Pulmonary artery endothelial cell (primary cell): Measurements from ENCODE around the gene EIF2B4. TPM values are rescaled to one million over a fixed set of nuclear protein-coding genes. Genes with fewer than 3 reads are reported as not detected.
"Not testable (repeated sequence)": the region's sequence is repeated elsewhere in the genome, so short reads cannot be mapped to it uniquely, and the experiment has no call there.

Source experiments
- DNase-seq: peaks from one replicate; pipeline ENCODE4 v3.0.0-alpha.2; 2011; ENCODE audit warnings: low read depth, low spot score
- total RNA-seq: library from RNA; depleted of rRNA; stranded (reverse); fragments of >200 nt; gene quantifications from 2 replicates; pipeline ENCODE4 v1.2.3, GENCODE V29; 2014

Gene EIF2B4
- total RNA-seq, 1 donor from 2014 or later: 36.6 TPM

DNA sequence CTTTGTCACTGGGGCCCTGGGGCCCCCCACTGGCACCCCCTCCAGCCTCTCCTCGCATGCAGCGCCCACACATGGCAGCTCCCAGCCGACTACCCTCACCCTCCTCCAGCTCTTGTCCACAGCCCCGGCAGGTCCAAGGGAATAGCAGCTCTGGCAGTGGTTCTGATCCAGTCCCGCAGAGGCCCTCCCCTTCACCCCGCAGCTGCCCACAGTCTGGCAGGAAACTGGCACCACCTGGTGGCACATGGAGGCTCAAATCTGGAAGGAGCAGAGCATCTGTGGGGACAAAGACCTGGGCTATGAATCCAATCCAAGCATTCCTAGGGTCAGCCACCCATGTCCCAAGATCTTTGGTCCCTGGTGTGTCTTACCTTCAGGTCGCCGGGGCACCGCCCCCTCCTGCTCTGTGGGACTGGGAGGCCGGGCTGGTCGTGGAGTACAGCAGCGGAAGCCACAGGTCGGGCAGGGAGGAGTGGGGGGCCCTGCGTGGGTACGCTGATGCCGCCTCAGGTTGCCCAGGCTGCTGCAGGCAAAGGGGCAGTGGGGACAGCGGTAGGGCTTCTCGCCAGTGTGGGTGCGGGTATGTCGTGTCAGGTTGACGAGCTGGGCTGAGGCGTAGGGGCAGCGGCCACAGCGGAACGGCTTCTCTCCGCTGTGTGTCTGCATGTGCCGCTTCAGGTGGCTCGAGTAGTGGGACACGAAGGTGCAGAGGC lies 8.1 kb upstream of the EIF2B4 start:
- no peak for DNase-seq

DNA sequence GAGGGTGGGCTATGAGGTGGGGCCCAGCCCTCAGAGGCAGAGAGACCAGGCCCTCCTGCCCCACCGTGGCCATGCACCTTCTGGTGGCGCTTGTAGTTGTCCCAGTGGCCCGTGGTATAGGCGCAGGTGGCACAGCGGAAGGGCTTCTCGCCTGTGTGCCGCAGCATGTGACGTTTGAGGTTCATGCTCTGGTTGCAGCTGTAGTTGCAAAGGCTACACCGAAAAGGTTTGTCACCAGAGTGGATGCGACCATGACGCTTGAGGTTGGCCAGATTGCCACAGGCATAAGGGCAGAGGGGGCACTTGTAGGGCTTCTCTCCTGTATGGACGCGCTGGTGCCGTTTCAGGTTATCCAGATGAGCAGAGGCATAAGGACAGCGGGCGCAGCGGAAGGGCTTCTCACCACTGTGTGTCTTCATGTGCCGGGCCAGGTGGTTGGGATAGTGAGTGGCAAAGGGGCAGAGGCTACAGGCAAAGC lies 7.5 kb upstream of the EIF2B4 start:
- no peak for DNase-seq

DNA sequence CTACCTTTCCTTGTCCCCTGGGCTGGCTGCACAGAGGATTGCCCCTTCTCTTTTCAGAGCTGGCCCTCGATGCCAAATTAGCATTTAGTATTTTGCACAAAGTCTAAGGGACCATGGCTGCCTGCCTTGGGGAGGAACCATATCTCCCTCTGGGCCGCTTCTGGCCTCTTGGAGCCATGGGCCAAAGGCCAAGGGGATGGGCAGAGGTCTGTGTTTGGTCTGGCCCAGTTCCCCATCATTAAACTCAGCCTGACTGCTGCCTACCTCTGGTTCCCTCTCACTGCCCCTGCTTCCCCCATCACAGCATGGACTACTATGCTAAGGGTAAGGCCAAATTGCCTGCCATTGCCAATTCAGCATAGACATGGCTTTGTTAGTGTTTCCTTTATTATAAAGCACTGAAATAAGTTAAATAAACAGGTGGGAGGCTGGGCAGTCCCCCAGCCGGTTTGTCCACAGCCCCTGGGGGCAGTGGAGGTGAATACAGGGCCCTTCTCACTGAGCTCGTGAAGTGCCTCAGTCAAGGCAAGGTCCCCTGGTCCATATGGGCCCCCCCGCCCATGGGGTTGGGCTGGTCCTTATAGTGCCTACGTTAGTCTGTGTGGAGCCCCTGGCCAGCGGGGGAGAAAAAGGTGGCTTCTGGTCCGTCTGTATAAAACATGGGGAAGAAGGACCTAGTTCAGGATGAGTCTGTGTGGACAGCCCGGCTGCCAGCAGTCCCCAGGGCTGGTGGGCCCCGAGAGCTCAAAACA lies 6.9 kb upstream of the EIF2B4 start:
- no peak for DNase-seq

DNA sequence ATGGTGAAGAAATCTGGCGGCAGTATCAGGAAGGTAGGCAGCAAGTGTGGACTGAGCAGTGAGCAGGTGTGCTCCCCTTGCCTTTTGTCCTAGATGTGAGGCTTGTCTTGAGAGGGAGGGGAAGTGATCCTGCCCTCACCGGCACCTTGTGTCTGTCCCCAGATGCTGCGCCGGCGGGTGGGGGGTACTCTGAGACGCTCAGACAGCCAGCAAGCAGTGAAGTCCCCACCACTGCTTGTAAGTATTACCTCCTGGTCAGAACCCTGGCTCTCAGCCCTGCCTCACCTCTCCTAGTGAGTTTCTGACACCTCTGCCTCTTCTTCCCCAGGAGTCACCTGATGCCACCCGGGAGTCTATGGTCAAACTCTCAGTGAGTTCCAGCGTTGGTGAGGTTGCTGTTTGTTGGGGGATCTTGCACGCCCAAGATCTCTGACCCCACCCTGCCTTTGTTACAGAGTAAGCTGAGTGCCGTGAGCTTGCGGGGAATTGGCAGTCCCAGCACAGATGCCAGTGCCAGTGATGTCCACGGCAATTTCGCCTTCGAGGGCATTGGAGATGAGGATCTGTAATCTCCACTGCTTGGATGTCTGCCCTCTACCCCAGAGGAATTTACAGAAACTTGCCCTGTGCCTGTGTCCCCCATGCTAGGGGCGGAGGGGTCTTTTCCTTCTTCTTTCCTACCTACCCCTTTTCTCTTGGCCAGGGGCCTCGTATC lies 6.2 kb upstream of the EIF2B4 start:
- DNase-seq: no peak

DNA sequence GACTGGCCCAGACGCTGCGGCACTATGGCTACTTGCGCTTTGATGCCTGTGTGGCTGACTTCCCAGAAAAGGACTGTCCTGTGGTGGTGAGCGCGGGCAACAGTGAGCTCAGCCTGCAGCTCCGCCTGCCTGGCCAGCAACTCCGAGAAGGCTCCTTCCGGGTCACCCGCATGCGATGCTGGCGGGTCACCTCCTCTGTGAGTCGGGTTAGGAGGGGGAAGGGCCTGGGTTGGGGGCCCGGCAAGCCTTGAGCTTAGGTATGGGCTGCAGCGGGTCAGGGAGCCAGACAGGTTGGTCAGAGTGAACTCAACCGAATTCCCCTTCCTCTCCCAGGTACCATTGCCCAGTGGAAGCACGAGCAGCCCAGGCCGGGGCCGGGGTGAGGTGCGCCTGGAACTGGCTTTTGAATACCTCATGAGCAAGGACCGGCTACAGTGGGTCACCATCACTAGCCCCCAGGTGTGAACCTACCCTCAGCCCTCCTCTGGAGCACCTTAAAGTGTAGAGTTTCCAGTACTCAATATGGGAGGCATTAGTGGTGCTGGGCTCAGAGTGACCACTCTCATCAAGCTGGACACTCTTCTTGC lies 5.5 kb upstream of the EIF2B4 start:
- DNase-seq: no peak

DNA sequence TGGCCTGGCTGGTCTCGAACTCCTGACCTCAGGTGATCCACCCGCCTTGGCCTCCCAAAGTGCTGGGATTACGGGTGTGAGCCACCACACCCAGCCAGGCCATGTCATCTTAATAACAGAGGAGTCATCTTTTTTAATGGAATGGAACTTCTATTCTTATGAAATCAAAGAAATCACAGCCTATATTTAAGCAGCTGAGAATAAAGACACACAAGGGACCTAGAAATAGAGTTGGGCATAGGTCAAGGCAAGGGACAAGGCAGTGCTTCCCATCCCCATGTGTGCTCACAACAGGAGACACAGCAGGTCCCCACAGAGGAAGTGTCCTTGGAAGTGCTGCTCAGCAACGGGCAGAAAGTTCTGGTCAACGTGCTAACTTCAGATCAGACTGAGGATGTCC lies 3.4 kb upstream of the EIF2B4 start:
- no peak for DNase-seq

DNA sequence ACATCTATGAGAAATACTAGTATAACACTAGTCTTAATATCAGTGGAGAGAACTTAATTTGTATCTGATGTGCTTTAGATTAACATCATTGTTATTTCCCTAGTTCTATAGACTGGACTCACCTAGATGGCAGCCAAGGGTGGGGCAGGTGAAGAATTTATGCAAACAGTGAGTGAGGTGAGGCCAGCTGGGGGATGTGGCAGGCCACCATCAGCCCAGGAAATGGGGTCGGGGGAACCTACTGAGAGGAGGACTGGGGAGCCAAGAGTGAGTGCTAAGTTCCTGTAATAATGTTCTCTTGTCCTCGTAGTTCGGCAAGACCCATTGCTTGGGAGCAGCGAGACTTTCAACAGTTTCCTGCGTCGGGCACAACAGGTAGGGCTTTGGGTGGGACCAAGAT lies 2.8 kb upstream of the EIF2B4 start:
- DNase-seq: no peak

DNA sequence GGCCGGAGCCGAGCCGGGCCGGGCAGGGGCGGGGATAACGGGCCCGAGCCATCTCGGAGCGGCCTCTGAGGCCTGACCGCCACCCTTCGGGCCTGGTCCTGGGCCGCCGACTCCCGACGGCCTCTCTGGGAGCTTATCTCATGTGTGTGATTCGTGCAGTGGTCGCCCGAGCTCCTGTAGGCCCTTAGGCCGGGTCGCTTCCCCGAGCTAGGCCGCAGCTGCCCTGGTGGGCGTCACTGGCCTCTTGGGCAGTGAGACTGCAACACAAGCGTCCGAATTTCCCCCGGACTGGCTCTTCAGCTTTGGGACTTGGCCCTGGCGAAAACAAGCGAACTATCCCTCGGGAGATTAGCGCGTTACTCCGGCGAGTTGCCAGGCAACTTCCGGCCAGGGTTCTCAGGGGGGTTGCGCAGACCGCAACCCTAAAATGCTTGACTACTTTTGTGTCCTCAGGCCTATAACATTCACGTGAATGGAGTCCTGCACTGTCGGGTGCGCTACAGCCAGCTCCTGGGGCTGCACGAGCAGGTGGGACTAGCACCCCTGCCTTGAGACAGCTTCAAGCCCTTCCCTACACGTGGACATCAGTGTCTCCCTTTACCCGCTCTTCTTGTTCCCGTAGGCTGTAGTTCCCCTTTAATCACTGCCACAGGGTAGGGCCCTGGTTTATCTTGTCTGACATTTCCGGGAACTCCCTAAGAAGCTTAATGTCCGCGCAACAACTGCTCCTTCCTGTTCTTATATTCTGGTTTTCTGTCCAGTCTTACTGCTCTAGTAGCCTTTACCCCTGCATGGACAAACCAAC lies 880 bp upstream of the EIF2B4 start:
- no peak for DNase-seq

DNA sequence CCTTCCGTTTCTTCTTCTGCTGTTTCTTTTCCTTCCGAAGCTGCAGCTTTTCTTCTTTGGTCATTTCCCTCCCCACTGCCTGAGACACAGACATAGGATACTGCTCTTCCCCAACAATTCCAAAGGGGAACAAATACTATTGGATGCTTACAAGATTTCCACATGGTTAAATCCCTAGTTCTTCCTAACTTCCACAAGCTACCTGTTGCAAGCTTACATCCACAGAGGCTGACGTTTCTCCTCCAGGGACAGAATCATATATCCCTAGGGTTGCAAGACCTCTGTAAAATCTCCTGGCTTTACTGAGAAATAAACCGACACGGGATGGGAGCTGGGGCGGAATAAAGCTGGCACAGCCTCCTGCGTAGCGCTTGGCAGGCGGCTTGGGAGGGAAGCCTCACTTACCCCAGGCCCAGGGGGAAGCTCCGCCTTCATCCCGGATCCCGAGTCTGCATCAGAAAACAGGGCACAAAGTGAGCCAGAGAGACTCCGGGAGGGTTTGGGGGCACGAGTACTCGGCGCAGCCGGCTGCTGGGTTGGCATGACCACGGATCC lies 590 bp downstream of the EIF2B4 start:
- DNase-seq: no peak

DNA sequence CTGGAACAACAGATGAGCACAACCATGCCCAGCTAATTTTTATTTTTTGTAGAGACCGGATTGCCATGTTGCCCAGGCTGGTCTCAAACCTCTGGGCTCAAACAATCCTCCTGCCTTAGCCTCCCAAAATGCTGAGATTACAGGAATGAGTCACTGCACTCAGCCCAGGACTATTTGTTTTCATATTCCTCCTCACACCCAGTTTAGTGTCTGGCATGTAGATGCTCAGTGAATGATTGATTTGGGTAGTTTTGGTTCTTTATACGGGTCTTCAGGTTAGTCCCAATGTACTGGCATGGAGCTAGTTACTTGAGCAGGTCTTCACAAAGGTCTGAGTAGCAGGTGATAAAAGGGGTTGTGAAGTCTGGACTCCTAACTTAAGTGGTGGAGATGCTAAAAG lies 6.2 kb downstream of the EIF2B4 start:
- DNase-seq: no peak

DNA sequence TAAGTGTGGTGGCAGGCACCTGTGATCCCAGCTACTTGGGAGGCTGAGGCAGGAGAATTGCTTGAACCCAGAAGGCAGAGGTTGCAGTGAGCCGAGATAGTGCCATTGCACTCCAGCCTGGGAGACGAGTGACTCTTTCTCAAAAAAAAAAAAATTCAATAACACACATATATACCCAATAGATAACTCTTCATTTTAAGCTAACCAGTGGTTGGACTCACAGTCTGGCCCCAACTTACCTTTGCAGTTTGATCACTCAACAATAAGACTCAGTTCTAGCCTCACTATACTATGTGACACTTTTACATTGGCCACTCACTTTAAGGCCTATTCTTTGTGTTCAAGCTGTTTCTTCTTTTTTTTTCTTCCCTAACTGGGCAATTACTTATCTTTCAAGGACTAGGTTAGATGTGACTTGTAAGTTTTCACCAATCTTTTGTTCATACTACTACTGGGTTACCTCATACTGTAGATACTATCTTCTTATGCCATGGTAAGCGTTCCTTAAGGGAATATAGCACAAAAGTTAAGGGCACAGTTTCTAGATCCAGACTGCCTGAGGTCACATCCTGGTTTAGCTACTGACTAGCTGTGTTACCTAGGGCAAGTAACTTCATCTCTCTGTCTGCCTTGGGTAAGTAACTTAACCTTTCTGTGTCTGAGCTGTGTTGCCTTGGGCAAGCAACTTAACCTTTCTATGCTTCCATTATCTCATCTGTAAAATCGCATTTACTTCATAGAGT lies 7.3 kb downstream of the EIF2B4 start:
- no peak for DNase-seq

DNA sequence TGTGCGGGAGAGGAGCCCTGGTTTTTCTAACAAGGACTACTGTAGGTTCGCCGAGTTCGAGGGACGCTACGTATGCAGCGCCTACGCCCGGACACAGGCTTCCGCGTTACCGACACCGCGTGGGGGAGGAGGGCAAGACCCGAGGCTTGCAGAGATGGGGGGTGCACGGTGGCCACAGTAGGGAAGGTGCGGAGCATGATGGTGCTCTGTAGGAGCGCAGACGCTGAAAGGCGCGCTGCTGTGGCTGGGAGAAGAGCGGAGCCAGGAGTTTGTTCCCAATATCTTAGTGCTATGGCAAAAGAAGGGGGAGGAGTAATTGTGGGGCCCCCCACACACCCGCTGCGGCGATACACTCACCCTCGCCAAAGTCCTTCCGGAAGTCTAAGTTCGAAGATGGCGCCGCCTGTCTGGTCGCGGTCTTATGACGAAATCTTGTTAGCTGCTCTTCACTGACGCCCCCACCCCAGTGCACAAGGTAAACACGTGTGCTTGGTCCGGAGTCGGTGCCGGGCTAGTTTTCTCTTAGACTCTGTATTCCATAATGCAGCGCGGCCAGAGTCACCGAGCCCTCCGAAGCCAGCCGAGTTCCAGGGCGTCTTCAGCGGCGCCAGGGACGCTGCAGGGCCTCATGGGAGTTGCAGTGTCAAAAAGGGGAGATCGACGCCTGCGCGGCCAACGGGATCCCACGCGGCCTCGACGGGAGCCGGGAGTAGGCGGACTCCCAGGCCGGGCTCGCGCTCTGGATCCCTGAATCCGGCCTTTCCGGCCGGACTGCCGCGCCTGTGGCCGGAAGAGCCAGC lies 13.6 kb downstream of the EIF2B4 start, which contains the start of gene GTF3C2:
TSS of gene GTF3C2 (minus strand) at position 383 of the 800 bp plus-strand sequence. CDS start 13,210 bp downstream, outside the sequence.
- DNase-seq: peak; percentile 86

DNA sequence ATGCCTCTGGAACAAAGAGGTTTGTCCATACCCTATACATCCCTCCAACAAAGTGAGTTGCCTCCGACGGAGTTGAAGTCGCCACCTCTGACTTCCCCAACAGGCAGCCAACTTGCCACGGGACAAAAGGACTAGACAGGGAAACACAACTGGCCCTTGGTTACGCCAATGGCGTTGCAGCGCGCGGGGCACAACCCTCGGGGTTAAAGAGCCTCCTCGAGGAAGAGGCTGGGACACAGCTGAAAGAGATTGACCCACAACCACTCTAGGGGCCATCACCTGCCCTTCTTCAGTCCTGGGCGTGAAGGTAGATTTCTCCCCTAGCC lies 14.1 kb downstream of the EIF2B4 start:
- DNase-seq: no peak

DNA sequence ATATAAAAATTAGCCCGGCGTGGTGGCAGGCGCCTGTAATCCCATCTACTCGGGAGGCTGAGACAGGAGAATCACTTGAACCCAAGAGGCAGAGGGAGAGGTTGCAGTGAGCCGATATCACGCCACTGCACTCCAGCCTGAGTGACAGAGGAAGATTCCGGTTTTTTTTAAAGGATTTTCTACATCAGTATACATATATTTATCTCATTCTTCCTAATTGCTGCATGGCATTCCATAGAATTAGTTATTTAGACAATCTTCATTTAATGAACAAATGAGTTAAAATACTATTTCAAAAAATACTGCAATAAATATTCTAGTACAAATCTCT lies 15.6 kb downstream of the EIF2B4 start:
- DNase-seq: no peak

DNA sequence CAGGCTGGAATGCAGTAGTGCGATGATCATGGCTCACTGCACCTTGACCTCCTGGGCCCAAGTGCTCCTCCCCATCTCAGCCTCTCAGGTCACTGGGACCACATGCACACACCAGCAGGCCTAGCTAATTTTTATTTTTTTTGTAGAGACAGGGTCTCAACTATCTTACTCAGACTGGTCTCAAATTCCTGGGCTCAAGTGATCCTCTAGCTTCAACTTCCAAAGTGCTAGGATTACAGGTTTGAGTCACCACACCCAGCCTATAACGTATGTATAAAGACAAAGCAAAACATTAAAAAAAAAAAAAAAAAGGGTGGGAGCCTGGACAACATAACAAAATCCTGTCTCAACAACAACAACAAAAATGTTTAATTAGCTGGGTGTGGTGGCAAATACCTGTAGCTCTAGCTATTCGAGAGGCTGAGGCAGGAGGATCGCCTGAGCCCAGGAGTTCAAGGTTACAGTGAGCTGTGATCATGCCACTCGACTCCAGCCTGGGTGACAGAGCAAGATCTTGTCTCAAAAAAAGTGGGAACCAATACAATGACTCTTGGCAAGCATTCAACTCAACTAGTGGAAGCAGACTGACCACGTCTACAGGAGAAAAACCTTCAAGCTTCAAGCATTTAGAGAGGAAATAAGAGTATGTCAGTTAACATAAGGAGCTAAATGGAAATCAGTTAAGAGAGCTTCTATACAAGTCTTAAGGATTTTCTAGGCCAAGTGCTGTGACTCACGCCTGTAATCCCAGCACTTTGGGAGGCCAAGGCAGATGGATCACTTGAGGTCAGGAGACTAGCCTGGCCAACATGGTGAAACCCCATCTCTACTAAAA lies 16.2 kb downstream of the EIF2B4 start:
- no peak for DNase-seq

DNA sequence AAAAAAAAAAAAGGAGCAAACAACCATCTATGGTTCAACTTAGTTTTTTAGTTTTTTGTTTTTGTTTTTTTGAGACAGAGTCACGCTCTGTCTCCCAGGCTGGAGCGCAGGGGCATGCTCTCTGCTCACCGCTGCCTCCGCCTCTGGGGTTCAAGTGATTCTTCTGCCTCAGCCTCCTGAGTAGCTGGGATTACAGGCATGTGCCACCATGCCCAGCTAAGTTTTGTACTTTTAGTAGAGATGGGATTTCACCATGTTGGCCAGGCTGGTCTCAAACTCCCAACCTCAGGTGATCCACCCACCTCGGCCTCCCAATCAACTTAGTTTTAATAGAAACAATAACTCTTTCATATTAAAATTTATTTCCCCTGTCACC lies 16.8 kb downstream of the EIF2B4 start:
- not testable (repeated sequence) for DNase-seq

DNA sequence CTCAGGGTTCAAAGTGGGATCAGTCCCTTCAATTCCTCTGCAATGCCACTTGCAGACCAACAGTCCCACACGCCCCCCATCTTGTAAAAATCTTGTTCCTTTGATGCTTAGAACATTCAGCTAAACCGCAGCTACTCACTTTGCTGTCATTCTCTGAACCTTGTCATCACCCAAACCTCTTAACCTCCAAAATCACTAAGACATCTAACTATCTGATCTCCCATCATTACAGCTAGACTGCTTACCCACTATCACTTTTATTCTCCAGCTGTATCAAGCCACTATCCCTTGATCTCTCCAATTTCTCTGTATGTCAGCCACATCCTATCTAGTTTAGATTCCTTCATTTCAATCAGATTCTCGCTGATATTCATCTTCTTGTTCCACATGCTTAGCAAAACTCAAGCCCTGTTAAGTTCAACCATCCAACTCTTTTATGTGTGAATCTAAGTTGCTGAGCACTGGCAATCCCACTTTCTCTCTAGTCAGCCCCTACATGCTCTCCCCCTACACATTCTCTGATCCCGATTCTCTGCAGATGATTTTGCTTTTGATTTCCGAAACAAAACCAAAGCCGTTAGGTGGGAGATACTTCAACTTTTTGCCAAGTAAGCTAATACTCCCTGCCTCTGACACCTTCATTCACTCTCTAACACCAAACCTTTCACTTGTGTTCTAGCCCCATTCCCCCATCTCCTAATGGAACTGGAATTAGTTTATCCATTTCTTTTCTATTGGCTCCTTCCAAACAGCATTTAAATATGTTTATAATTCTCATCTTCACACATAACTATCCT lies 18.1 kb downstream of the EIF2B4 start:
- no peak for DNase-seq
